Lower leg skin (tissue), 3 donors: ENCODE results near the gene DIO1.

ENCODE experiments used
- POLR2A ChIP-seq, 2 donors: fragments of 450-650 bp; IDR thresholded peaks; one replicate each; pipeline ENCODE4 v1.6.1; 2016 to 2017; ENCODE audit warnings: antibody characterized with exemption in 2 of 2, mild to moderate bottlenecking in 1 of 2, moderate library complexity in 1 of 2
- TF ChIP-seq, protein P1 (sequence below), 3 donors: fragments of 450-650 bp; IDR thresholded peaks; one replicate each; pipeline ENCODE4 v1.5.1; 2016; ENCODE audit warnings: antibody characterized with exemption in 3 of 3, mild to moderate bottlenecking in 3 of 3, moderate library complexity in 2 of 3

DNA sequence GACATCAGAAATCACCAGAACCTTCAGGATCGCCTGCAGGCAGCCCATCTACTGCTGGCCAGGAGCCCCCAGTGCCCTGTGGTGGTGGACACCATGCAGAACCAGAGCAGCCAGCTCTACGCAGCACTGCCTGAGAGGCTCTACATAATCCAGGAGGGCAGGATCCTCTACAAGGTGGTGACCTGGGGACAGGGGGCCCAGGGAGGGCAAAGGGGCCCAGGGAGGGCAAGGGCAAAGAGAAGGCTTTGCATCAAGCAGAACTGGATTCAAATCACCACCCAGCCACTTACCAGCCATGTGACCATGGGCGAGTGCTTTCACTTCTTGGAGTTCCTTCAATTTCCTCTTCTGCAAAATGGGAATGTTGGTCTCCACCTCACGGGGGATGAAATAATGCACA is 12.1 kb downstream of the DIO1 start:
- TF ChIP-seq, protein P1, sequence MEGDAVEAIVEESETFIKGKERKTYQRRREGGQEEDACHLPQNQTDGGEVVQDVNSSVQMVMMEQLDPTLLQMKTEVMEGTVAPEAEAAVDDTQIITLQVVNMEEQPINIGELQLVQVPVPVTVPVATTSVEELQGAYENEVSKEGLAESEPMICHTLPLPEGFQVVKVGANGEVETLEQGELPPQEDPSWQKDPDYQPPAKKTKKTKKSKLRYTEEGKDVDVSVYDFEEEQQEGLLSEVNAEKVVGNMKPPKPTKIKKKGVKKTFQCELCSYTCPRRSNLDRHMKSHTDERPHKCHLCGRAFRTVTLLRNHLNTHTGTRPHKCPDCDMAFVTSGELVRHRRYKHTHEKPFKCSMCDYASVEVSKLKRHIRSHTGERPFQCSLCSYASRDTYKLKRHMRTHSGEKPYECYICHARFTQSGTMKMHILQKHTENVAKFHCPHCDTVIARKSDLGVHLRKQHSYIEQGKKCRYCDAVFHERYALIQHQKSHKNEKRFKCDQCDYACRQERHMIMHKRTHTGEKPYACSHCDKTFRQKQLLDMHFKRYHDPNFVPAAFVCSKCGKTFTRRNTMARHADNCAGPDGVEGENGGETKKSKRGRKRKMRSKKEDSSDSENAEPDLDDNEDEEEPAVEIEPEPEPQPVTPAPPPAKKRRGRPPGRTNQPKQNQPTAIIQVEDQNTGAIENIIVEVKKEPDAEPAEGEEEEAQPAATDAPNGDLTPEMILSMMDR (IDR thresholded peaks at IDR 0.05) = no peak
- TF ChIP-seq POLR2A (IDR thresholded peaks at IDR 0.05) = no peak
